ENCODE measurements around the gene TTC9.

DNA sequence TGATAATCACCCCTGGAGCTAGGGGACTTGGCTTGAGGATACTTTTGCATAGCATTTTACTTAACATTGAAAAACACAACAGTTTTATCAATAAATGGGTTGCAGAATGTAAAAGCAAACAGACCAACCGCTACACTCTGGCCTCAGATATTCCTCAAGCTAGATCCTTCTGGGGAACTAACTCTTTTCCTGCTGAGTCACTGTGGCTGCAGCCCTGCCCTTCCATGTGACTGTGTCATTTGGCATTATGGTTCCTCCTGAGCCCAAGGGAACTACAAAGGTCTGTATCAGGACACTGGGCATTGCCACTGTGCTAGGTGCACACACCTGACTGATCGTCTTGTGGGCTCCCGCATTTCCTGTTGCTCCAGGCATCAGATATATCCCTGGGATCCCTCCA is 56.6 kb downstream of the TTC9 start:
- TF ChIP-seq, protein P1, sequence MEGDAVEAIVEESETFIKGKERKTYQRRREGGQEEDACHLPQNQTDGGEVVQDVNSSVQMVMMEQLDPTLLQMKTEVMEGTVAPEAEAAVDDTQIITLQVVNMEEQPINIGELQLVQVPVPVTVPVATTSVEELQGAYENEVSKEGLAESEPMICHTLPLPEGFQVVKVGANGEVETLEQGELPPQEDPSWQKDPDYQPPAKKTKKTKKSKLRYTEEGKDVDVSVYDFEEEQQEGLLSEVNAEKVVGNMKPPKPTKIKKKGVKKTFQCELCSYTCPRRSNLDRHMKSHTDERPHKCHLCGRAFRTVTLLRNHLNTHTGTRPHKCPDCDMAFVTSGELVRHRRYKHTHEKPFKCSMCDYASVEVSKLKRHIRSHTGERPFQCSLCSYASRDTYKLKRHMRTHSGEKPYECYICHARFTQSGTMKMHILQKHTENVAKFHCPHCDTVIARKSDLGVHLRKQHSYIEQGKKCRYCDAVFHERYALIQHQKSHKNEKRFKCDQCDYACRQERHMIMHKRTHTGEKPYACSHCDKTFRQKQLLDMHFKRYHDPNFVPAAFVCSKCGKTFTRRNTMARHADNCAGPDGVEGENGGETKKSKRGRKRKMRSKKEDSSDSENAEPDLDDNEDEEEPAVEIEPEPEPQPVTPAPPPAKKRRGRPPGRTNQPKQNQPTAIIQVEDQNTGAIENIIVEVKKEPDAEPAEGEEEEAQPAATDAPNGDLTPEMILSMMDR (conservative IDR thresholded peaks at IDR 0.05 in 1 of 2, IDR thresholded peaks at IDR 0.05 in 1 of 2; ENCODE audit: low read depth in 1 of 2, low read length in 2 of 2): no peak
- no peak for TF ChIP-seq EZH2 (IDR thresholded peaks at IDR 0.05; ENCODE audit: low read length, missing control alignments)

All from fibroblast of lung (primary cell).